Muscle layer of colon (tissue), 2 donors: ENCODE data around the gene ST3GAL3.

Experiments used
- H3K27ac ChIP-seq: one replicate; pipeline ENCODE4 v1.7.0; 2013; ENCODE audit warnings: low read depth, mild to moderate bottlenecking, low read length, moderate library complexity
- H3K27me3 ChIP-seq, 2 donors: one replicate each; pipeline ENCODE4 v1.7.0; 2013; ENCODE audit warnings: low read length in 2 of 2, mild to moderate bottlenecking in 2 of 2; ENCODE audit not compliant: insufficient read depth in 2 of 2, control insufficient read depth in 1 of 2
- H3K36me3 ChIP-seq: one replicate; pipeline ENCODE4 v1.7.0; 2013; ENCODE audit warnings: mild to moderate bottlenecking, low read length; ENCODE audit not compliant: insufficient read depth
- H3K4me1 ChIP-seq: one replicate; pipeline ENCODE4 v1.7.0; 2013; ENCODE audit warnings: mild to moderate bottlenecking, low read length; ENCODE audit not compliant: insufficient read depth
- H3K4me3 ChIP-seq, 2 donors: one replicate each; pipeline ENCODE4 v1.7.0; 2013; ENCODE audit warnings: low read length in 2 of 2, low read depth in 1 of 2, mild to moderate bottlenecking in 1 of 2, moderate library complexity in 1 of 2
- H3K9ac ChIP-seq: one replicate; pipeline ENCODE4 v1.7.0; 2013; ENCODE audit warnings: low read length
- H3K9me3 ChIP-seq: one replicate; pipeline ENCODE4 v1.7.0; 2013; ENCODE audit warnings: mild to moderate bottlenecking, low read length
- donor health status: abdominal sarcoma.
- donor health status: Adenocarcinoma of cecum.

Gene ST3GAL3

DNA sequence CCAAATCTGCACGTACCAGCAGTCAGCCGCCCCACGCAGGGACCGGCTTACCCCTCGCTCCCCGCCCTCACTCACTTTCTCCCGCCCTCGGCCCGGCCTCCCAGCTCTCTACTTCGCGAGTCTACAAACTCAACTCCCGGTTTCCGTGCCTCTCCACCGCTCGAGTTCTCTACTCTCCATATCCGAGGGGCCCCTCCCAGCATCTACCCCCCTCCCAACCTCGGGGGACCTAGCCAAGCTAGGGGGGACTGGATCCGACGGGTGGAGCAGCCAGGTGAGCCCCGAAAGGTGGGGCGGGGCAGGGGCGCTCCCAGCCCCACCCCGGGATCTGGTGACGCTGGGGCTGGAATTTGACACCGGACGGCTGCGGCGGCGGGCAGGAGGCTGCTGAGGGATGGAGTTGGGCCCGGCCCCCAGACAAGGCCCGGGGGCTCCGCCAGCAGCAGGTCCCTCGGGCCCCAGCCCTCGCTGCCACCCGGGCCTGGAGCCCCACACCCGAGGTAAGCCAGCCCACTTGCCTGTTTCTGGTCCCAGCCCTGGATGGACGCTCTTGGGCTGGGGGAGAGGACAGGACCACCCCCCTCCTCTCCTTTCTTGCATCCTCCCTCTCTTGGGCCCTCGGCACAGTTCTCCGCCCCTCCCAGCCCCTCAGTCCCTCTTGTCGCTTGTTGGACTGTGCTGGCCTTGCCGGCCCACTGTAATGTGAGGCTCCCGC, 226.2 kb downstream of the ST3GAL3 start, which contains the start of gene ARTN:
Gene ARTN, plus strand, starts transcription at position 416 of the 715 bp plus-strand sequence. CDS start 1,856 bp downstream, outside the sequence.
- Histone ChIP-seq H3K9ac (no peak within 1 kb of the TSS), H3K36me3 (no peaks in the 10 kb centered on the region), H3K9me3 (no peaks in the 10 kb centered on the region), H3K4me1 (peaks cover 30% of the 10 kb centered on the region), H3K27ac (no peak within 1 kb of the TSS), H3K4me3 (peak within 1 kb of the TSS; percentile 41 to 45), H3K27me3 (peaks cover 11 to 12% of the 10 kb centered on the region in 2 donors)

DNA sequence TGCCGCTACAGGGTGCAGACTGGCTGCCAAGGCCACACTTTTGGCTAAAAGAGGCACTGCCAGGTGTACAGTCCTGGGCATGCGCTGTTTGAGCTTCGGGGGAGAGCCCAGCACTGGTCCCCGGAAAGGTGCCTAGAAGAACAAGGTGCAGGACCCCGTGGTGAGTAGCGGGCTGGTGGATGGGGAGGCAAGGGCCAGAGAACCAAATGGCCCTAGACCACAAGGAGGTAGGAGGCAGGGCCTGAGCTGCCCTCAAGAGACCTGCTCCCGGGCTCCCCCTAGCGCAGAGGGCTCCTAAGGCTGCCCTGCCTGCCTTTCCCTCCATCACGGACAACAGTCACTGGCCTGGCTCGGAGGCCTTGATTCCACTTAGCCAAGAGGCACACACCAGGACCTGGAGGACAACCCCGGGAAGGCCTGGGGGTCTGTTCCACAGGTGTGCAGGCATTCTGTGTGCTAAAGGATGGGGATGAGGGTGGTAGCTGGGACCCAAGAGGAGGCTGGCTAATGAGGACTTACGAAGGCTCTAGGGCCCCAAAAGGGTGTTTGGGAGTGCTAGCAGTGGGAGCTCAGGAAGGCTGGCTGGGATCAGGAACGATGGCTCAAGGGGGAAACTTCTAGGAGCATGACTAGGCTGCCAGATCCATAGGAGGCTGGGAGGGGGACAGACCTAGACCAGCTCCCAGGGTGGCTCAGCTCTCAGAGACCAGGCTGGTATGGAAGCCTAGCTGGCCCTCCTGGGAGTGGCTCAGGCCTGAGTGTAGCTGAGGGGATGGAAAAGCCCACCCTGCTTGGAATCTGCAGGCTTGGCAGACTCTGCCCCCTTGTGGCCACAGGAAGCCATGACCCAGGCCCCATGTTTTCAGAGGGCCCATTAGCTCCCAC, 227.0 kb downstream of the ST3GAL3 start:
- Histone ChIP-seq H3K9me3 (no peaks in the 10 kb centered on the region), H3K27ac (no peak overlapping the region), H3K27me3 (peaks cover 11 to 12% of the 10 kb centered on the region in 2 donors), H3K9ac (no peak overlapping the region), H3K4me1 (peaks cover 30% of the 10 kb centered on the region), H3K4me3 (peak overlapping the region in 1 of 2 donors; percentile 45), H3K36me3 (no peaks in the 10 kb centered on the region)

DNA sequence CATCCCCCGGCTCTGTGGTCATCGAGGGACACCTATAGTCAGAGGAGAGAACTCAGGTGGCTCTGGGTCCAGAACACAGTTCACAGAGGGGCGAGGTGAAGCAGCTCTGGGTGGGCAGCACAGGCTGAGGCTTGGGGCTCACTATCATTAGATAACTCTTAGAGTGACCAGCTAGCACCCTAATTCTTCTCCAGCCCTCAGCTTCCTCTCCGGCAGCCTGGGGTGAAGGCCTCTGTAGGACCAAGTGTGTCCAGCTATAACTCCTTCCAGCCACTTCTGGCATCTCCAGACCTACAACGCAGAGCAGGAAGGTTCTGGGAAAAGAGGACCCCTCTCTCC, 227.6 kb downstream of the ST3GAL3 start:
- Histone ChIP-seq H3K4me1 (peaks cover 30% of the 10 kb centered on the region), H3K36me3 (no peaks in the 10 kb centered on the region), H3K4me3 (no peak overlapping the region), H3K27me3 (peaks cover 11 to 12% of the 10 kb centered on the region in 2 donors), H3K9me3 (no peaks in the 10 kb centered on the region), H3K27ac (no peak overlapping the region), H3K9ac (no peak overlapping the region)

DNA sequence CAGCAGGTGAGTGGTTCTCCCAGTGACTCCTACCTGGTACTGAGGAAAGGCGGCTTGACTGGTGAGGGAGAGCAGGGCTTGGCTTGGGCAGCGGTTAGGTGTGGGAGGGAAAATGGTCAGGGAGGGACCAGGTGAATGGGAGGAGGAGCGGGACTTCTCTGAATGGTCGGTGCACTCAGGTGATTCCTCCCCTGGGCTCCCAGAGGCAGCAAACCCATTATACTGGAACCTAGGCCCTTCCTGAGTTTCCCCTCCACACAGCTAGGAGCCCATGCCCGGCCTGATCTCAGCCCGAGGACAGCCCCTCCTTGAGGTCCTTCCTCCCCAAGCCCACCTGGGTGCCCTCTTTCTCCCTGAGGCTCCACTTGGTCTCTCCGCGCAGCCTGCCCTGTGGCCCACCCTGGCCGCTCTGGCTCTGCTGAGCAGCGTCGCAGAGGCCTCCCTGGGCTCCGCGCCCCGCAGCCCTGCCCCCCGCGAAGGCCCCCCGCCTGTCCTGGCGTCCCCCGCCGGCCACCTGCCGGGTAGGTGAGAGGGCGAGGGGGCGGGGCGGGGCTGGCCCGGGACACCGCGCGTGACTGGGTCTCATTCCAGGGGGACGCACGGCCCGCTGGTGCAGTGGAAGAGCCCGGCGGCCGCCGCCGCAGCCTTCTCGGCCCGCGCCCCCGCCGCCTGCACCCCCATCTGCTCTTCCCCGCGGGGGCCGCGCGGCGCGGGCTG, 228.5 kb downstream of the ST3GAL3 start:
- Histone ChIP-seq H3K9ac (no peak overlapping the region), H3K36me3 (no peaks in the 10 kb centered on the region), H3K4me3 (peak overlapping the region; percentile 15 to 58), H3K4me1 (peaks cover 30% of the 10 kb centered on the region), H3K27me3 (peaks cover 11 to 12% of the 10 kb centered on the region in 2 donors), H3K27ac (no peak overlapping the region), H3K9me3 (no peaks in the 10 kb centered on the region)

DNA sequence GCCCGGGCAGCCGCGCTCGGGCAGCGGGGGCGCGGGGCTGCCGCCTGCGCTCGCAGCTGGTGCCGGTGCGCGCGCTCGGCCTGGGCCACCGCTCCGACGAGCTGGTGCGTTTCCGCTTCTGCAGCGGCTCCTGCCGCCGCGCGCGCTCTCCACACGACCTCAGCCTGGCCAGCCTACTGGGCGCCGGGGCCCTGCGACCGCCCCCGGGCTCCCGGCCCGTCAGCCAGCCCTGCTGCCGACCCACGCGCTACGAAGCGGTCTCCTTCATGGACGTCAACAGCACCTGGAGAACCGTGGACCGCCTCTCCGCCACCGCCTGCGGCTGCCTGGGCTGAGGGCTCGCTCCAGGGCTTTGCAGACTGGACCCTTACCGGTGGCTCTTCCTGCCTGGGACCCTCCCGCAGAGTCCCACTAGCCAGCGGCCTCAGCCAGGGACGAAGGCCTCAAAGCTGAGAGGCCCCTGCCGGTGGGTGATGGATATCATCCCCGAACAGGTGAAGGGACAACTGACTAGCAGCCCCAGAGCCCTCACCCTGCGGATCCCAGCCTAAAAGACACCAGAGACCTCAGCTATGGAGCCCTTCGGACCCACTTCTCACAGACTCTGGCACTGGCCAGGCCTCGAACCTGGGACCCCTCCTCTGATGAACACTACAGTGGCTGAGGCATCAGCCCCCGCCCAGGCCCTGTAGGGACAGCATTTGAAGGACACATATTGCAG, 229.3 kb downstream of the ST3GAL3 start:
- Histone ChIP-seq H3K36me3 (no peaks in the 10 kb centered on the region), H3K4me1 (peaks cover 30% of the 10 kb centered on the region), H3K4me3 (peak overlapping the region; percentile 38 to 52), H3K27ac (no peak overlapping the region), H3K9ac (no peak overlapping the region), H3K27me3 (peaks cover 11 to 12% of the 10 kb centered on the region in 2 donors), H3K9me3 (no peaks in the 10 kb centered on the region)

DNA sequence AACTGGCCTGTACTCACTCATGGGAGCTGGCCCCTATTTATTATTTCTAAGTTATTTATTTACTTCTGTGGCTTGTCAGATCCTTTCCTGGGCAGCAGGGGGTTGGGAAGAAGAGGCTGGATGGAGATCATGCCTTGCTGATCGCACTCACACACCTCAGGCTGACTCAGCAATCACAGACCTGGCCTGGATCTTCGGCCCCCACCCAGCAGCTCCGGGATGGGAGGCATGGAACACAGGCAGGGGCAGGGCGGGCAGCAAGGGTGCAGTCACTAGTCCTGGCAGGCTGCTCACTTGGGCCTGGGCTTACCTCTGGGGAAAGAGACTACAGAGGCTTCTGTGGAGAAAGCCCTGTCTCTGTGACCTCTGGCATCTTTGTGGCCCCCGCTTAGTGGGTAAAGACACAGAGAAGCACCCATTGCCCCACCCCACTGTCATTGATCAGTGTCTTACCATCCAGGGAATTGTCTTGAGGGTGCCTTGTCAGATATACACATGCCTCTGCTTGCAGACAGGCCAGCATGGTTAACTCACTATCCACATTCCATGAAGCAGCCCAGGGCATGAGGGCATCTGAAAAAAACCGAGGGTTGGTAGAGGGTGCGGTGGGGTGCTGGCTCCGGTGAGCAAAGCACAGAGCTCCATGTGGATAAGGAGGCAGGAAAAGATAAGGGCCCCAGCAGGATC, 230.0 kb downstream of the ST3GAL3 start:
- Histone ChIP-seq H3K4me1 (peaks cover 30% of the 10 kb centered on the region), H3K4me3 (no peak overlapping the region), H3K27ac (no peak overlapping the region), H3K36me3 (no peaks in the 10 kb centered on the region), H3K9me3 (no peaks in the 10 kb centered on the region), H3K27me3 (peaks cover 11 to 12% of the 10 kb centered on the region in 2 donors), H3K9ac (no peak overlapping the region)

DNA sequence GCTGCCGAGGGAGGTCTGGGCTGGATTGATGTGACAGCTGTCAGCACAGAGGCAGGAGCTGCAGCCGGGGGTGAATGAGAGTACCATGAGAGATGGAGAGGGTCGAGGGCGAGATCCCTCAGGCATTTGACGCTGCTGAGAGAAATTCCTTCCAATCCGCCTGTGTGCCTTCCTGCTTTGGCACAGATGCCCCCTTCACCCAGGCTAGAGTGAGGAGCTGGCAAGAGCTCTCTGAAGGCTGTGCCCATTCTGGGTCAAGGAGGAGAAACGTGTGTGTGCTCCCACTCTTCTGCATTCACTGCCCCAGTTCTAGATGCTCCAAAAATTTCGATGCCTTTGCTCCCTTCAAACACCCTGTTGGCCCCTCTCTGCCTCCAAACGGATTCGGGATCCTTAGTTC, 231.0 kb downstream of the ST3GAL3 start:
- H3K27me3 ChIP-seq, result peaks cover 5 to 8% of the 10 kb centered on the region in 2 donors
- no peak overlapping the region for H3K27ac ChIP-seq
- no peak overlapping the region for H3K9ac ChIP-seq
- peaks cover 24% of the 10 kb centered on the region for H3K4me1 ChIP-seq
- no peak overlapping the region for H3K4me3 ChIP-seq
- no peaks in the 10 kb centered on the region for H3K9me3 ChIP-seq
- no peaks in the 10 kb centered on the region for H3K36me3 ChIP-seq

DNA sequence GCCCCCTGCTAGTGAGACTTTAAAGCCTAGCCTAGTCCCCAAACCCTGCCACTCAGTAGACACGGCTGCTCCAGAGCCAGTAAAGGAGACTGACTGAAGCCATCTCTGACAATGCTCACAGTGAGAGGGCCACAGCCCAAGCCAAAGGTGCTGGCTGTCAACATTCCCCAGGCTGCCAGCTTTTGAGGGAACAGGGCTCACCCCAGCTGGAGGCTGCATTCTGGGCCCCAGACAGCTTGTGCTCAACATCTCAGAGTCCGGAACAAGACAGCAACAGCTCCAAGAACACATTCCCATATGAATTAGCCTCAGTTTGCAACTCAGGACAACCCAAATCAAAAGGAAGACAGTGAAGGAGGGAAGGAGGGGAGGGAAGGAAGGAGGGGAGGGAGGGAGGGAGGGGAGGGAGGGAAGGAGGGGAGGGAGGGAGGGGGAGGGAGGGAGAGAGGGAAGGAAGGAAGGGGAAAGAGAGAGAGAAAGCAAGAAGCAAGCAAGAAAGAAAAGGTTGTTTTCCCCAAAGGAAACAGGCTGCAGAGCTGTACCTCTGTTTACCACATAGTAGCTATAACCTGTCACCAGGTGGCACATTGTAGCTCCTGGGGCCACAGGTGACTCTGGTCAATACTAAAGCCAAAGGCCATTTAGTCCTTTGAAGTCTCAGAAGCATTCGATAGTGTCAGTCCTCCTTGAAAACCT, 231.7 kb downstream of the ST3GAL3 start:
- Histone ChIP-seq H3K9ac (no peak overlapping the region), H3K4me1 (peaks cover 17% of the 10 kb centered on the region), H3K4me3 (no peak overlapping the region), H3K27me3 (peaks cover 1 to 2% of the 10 kb centered on the region in 2 donors), H3K36me3 (no peaks in the 10 kb centered on the region), H3K27ac (no peak overlapping the region), H3K9me3 (no peaks in the 10 kb centered on the region)

DNA sequence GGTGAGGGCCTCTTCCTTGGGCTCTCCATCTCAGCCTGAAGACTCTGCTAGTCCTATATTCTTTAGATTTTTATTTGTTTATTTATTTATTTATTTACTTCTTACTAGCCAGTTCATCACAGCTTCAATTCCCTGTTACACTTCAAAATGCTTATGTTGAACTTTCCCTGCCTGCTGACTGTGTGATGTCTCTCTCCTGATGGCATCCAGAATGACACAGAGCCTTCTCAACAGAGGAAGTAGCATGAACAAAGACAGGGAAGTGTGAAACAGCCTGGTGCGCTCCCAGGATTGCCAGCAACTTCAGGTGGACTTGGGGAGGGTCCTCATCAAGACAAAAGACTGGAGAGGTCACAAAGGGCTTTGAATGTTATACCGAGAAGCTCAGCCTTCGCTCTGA, 235.1 kb downstream of the ST3GAL3 start:
- no peaks in the 10 kb centered on the region for H3K36me3 ChIP-seq
- no peak overlapping the region for H3K9ac ChIP-seq
- H3K27ac ChIP-seq, result no peak overlapping the region
- no peaks in the 10 kb centered on the region for H3K27me3 ChIP-seq
- no peaks in the 10 kb centered on the region for H3K9me3 ChIP-seq
- no peak overlapping the region for H3K4me3 ChIP-seq
- peaks cover 8% of the 10 kb centered on the region for H3K4me1 ChIP-seq

DNA sequence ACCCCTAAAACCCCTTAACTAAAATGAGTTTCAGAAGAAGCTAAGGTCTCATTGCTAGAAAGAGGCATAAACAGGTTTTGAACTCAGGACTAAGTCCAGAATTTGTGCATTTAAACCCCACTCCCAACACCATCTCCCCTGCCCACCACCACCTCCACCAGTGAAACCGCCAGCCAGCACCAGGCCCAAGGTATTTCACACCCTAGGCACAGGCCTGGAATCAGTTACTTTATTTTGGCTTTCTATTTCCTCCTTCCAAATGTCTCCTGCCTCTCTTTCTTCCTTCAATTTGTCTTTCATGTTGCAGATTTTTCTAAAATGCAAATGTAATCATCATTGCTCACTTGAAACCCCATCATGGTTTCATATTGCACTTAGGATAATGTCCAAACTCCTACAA, 237.5 kb downstream of the ST3GAL3 start:
- H3K4me3 ChIP-seq, result no peak overlapping the region
- H3K36me3 ChIP-seq, result no peaks in the 10 kb centered on the region
- H3K9ac ChIP-seq, result no peak overlapping the region
- H3K27ac ChIP-seq, result no peak overlapping the region
- H3K27me3 ChIP-seq, result no peaks in the 10 kb centered on the region
- peaks cover 23% of the 10 kb centered on the region for H3K4me1 ChIP-seq
- H3K9me3 ChIP-seq, result no peaks in the 10 kb centered on the region
